ENCODE measurements around the gene ADCY9. TPM values are rescaled to one million over a fixed set of nuclear protein-coding genes. Genes with fewer than 3 reads are reported as not detected.

The ADCY9 gene
- total RNA-seq, 4 donors from 2014 or later, result 19.0 to 32.7 (median 29.6) TPM

GRCh38 chr16:3980253-3981111 lies 135.8 kb downstream of the ADCY9 start:
- Histone ChIP-seq H3K27ac (peak overlapping the region in 3 of 4 donors; percentile 6 to 51 (median 20)), H3K4me1 (peaks cover 0 to 23% (median 0%) of the 10 kb centered on the region in 4 donors), H3K4me3 (no peak overlapping the region), H3K27me3 (no peaks in the 10 kb centered on the region), H3K9me3 (no peaks in the 10 kb centered on the region), H3K36me3 (peaks cover 0 to 63% (median 0%) of the 10 kb centered on the region in 3 donors)
- DNase-seq (ENCODE audit: low spot score in 2 of 2), result peak in 1 of 2 donors; percentile 16
- WGBS, 2 donors, result 56 to 67% methylated on average over 17 to 19 of the region's 20 CpGs
- TF ChIP-seq POLR2A (IDR thresholded peaks at IDR 0.05) (no peak), CTCF (IDR thresholded peaks at IDR 0.05) (no peak), EP300 (IDR thresholded peaks at IDR 0.05) (no peak)

- H3K27ac ChIP-seq, result no peak overlapping the region
- H3K9me3 ChIP-seq, result no peaks in the 10 kb centered on the region
- peaks cover 0 to 23% (median 0%) of the 10 kb centered on the region in 4 donors for H3K4me1 ChIP-seq
- no peak for DNase-seq (ENCODE audit: low spot score in 2 of 2)
- H3K27me3 ChIP-seq, result no peaks in the 10 kb centered on the region
- WGBS, 2 donors, result 74 to 91% methylated on average over 11 of the region's 12 CpGs
- peaks cover 0 to 72% (median 0%) of the 10 kb centered on the region in 3 donors for H3K36me3 ChIP-seq
- no peak for TF ChIP-seq POLR2A (IDR thresholded peaks at IDR 0.05)
- no peak for TF ChIP-seq CTCF (IDR thresholded peaks at IDR 0.05)
- TF ChIP-seq EP300 (IDR thresholded peaks at IDR 0.05), result no peak
- H3K4me3 ChIP-seq, result no peak overlapping the region
Observed at GRCh38 chr16:3979518-3979917, 136.7 kb downstream of the ADCY9 start.

GRCh38 chr16:3979070-3979469 lies 137.2 kb downstream of the ADCY9 start:
- Histone ChIP-seq H3K4me3 (no peak overlapping the region), H3K36me3 (peaks cover 0 to 77% (median 0%) of the 10 kb centered on the region in 3 donors), H3K4me1 (peaks cover 0 to 23% (median 0%) of the 10 kb centered on the region in 4 donors), H3K27ac (no peak overlapping the region), H3K27me3 (no peaks in the 10 kb centered on the region), H3K9me3 (no peaks in the 10 kb centered on the region)
- 93 to 96% methylated on average over 25 of the region's 25 CpGs for WGBS, 2 donors
- no peak for TF ChIP-seq POLR2A (IDR thresholded peaks at IDR 0.05)
- no peak for TF ChIP-seq EP300 (IDR thresholded peaks at IDR 0.05)
- no peak for TF ChIP-seq CTCF (IDR thresholded peaks at IDR 0.05)
- no peak for DNase-seq (ENCODE audit: low spot score in 2 of 2)

GRCh38 chr16:3977376-3977775 lies 138.9 kb downstream of the ADCY9 start:
- Histone ChIP-seq H3K27ac (no peak overlapping the region), H3K36me3 (peaks cover 0 to 82% (median 0%) of the 10 kb centered on the region in 3 donors), H3K4me1 (peaks cover 0 to 15% (median 0%) of the 10 kb centered on the region in 4 donors), H3K27me3 (no peaks in the 10 kb centered on the region), H3K4me3 (no peak overlapping the region), H3K9me3 (no peaks in the 10 kb centered on the region)
- TF ChIP-seq EP300 (IDR thresholded peaks at IDR 0.05) (no peak), POLR2A (IDR thresholded peaks at IDR 0.05) (no peak), CTCF (IDR thresholded peaks at IDR 0.05) (no peak)
- no peak for DNase-seq (ENCODE audit: low spot score in 2 of 2)
- 87 to 93% methylated on average over 26 of the region's 26 CpGs for WGBS, 2 donors

GRCh38 chr16:3974751-3975150 lies 141.5 kb downstream of the ADCY9 start:
- 89 to 90% methylated on average over 8 of the region's 8 CpGs for WGBS, 2 donors
- Histone ChIP-seq H3K27me3 (no peaks in the 10 kb centered on the region), H3K4me3 (no peak overlapping the region), H3K4me1 (peaks cover 0 to 1% (median 0%) of the 10 kb centered on the region in 4 donors), H3K9me3 (no peaks in the 10 kb centered on the region), H3K27ac (no peak overlapping the region), H3K36me3 (peaks cover 0 to 86% (median 0%) of the 10 kb centered on the region in 3 donors)
- TF ChIP-seq POLR2A (IDR thresholded peaks at IDR 0.05) (no peak), EP300 (IDR thresholded peaks at IDR 0.05) (no peak), CTCF (IDR thresholded peaks at IDR 0.05) (no peak)
- DNase-seq (ENCODE audit: low spot score in 2 of 2), result no peak

Data from tibial nerve (tissue), 4 donors.